Neural cell (in vitro differentiated cells): ENCODE data around the gene PLA2G4B. TPM values are rescaled to one million over a fixed set of nuclear protein-coding genes. Genes with fewer than 3 reads are reported as not detected.

Source experiments
- H2AFZ ChIP-seq: fragments of 200-600, 300-800 bp; sonication (generic), shearing (Covaris generic); 2 replicates; pipeline ENCODE4 v1.6.0; 2014; ENCODE audit warnings: low read depth, mild to moderate bottlenecking, antibody characterized with exemption, low read length, moderate library complexity
- H3F3A ChIP-seq: fragments of 200-600 bp; shearing (Covaris generic); 2 replicates; pipeline ENCODE4 v1.6.1; 2016; ENCODE audit warnings: mild to moderate bottlenecking, moderate library complexity, mixed read lengths, antibody characterized with exemption, low read length; ENCODE audit not compliant: insufficient read depth, poor library complexity, severe bottlenecking
- H3K27ac ChIP-seq: fragments of 200-600, 300-800 bp; sonication (generic), shearing (Covaris generic); 2 replicates; pipeline ENCODE4 v1.5.1; 2014; ENCODE audit warnings: mild to moderate bottlenecking, low read length, moderate library complexity
- H3K27me3 ChIP-seq: fragments of 300-800, 200-600 bp; sonication (generic), shearing (Covaris generic); 2 replicates; pipeline ENCODE4 v1.6.0; 2014; ENCODE audit warnings: mild to moderate bottlenecking, low read depth, low read length, moderate library complexity; ENCODE audit not compliant: insufficient read depth
- H3K36me3 ChIP-seq: fragments of 300-800, 200-600 bp; sonication (generic), shearing (Covaris generic); 2 replicates; pipeline ENCODE4 v1.5.1; 2014; ENCODE audit warnings: mild to moderate bottlenecking, antibody characterized with exemption, low read length, moderate library complexity; ENCODE audit not compliant: insufficient read depth
- H3K4me2 ChIP-seq: fragments of 300-800, 200-600 bp; sonication (generic), shearing (Covaris generic); 2 replicates; pipeline ENCODE4 v1.6.0; 2014; ENCODE audit warnings: mild to moderate bottlenecking, low read length
- H3K4me3 ChIP-seq: fragments of 300-800, 200-600 bp; sonication (generic), shearing (Covaris generic); 2 replicates; pipeline ENCODE4 v1.5.1; 2014; ENCODE audit warnings: mild to moderate bottlenecking, low read length, moderate library complexity
- H3K79me2 ChIP-seq: fragments of 200-600 bp; shearing (Covaris generic); replicated peaks from 2 replicates; pipeline ENCODE4 v1.6.0; 2014; ENCODE audit warnings: mild to moderate bottlenecking, low read length, moderate library complexity; ENCODE audit not compliant: insufficient read depth
- H3K9ac ChIP-seq: fragments of 300-800, 200-600 bp; sonication (generic), shearing (Covaris generic); 2 replicates; pipeline ENCODE4 v1.6.1; 2016; ENCODE audit warnings: mild to moderate bottlenecking, low read length, mixed read lengths
- H3K9me2 ChIP-seq: fragments of 200-600 bp; shearing (Covaris generic); 2 replicates; pipeline ENCODE4 v1.6.1; 2016; ENCODE audit warnings: mild to moderate bottlenecking, low read length, mixed read lengths; ENCODE audit not compliant: insufficient read depth
- H3K9me3 ChIP-seq: fragments of 200-600, 300-800 bp; sonication (generic), shearing (Covaris generic); 2 replicates; pipeline ENCODE4 v1.6.1; 2016; ENCODE audit warnings: mild to moderate bottlenecking, mixed run types, low read length, moderate library complexity, mixed read lengths
- H4K20me1 ChIP-seq: fragments of 200-600 bp; shearing (Covaris generic); 2 replicates; pipeline ENCODE4 v1.6.1; 2016; ENCODE audit warnings: mild to moderate bottlenecking, mixed run types; ENCODE audit not compliant: insufficient read depth
- EP300 ChIP-seq: fragments of 450-650 bp; conservative IDR thresholded peaks from 2 replicates; pipeline ENCODE4 v1.6.1; 2014; ENCODE audit warnings: antibody characterized with exemption, mild to moderate bottlenecking, moderate library complexity; ENCODE audit not compliant: poor library complexity, severe bottlenecking
- EZH2 ChIP-seq: fragments of 200-600, 300-800 bp; shearing (Covaris generic), sonication (generic); IDR thresholded peaks from 2 replicates; pipeline ENCODE4 v1.6.1; 2014; ENCODE audit warnings: antibody characterized with exemption, low read length, borderline replicate concordance, mild to moderate bottlenecking; ENCODE audit not compliant: insufficient read depth, poor library complexity, severe bottlenecking
- MXI1 ChIP-seq: fragments of 450-650 bp; conservative IDR thresholded peaks from 2 replicates; pipeline ENCODE4 v1.6.1; 2014; ENCODE audit warnings: antibody characterized with exemption, mild to moderate bottlenecking; ENCODE audit not compliant: poor library complexity, severe bottlenecking
- POLR2AphosphoS5 ChIP-seq: IDR thresholded peaks from 2 replicates; pipeline ENCODE4 v1.6.1; 2012
- RAD21 ChIP-seq: fragments of 450-650 bp; conservative IDR thresholded peaks from 2 replicates; pipeline ENCODE4 v1.6.1; 2014; ENCODE audit warnings: antibody characterized with exemption, mild to moderate bottlenecking, moderate library complexity
- SMC3 ChIP-seq: fragments of 450-650 bp; conservative IDR thresholded peaks from 2 replicates; pipeline ENCODE4 v1.6.1; 2014; ENCODE audit warnings: antibody characterized with exemption, mild to moderate bottlenecking, moderate library complexity; ENCODE audit not compliant: poor library complexity
- TAF1 ChIP-seq: IDR thresholded peaks from 2 replicates; pipeline ENCODE4 v1.6.1; 2012; ENCODE audit warnings: low read depth
- polyA plus RNA-seq: library from polyadenylated mRNA; depleted of rRNA; stranded (reverse); fragments of >200 nt; gene quantifications from 2 replicates; pipeline ENCODE4 v1.2.3, GENCODE V29; 2014
- TF ChIP-seq, protein P1 (sequence below): IDR thresholded peaks from 2 replicates; pipeline ENCODE4 v1.6.1; 2012; ENCODE audit warnings: borderline replicate concordance
- TF ChIP-seq, protein P2 (sequence below): fragments of 450-650 bp; IDR thresholded peaks from 2 replicates; pipeline ENCODE4 v1.5.1; 2014; ENCODE audit warnings: antibody characterized with exemption, mild to moderate bottlenecking, moderate library complexity; ENCODE audit not compliant: poor library complexity, severe bottlenecking

Gene PLA2G4B
- polyA plus RNA-seq, 1 donor from 2014 or later: 11.3 TPM

DNA sequence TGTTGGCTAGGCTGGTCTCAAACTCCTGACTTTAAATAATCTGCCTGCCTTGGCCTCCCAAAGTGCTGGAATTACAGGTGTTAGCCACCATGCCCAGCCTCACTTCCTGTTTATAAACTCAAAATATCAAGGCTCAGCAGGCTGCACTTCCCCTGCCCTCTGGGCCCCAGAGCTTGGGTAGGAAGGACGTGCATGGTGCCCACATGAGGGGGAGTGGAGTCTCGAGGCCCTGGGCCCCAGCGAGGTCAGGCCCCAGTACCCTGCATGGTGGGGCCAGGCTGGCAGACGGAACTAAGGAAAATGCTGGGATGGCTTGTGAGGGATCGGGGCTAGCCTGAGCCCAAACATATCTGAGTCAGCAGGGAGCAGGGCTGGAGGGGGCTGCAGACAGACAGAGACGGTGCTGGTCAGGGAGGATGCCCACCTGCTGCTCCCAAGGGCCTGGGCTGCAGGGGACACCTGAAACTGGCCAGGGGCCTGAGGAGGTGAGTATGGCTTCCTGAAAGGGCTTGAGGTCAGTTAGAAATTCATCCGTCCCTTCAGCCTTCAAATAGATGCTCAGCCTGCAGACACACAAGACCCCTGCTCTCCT lies 50.1 kb downstream of the PLA2G4B start:
- Histone ChIP-seq H2AFZ (no peak overlapping the region), H3K27ac (no peak overlapping the region), H3K9me3 (no peaks in the 10 kb centered on the region), H3F3A (no peaks in the 10 kb centered on the region), H3K79me2 (no peaks in the 10 kb centered on the region), H3K27me3 (no peaks in the 10 kb centered on the region), H3K4me2 (no peak overlapping the region), H3K36me3 (no peaks in the 10 kb centered on the region), H3K9me2 (no peaks in the 10 kb centered on the region), H3K9ac (no peak overlapping the region), H4K20me1 (no peaks in the 10 kb centered on the region), H3K4me3 (no peak overlapping the region)
- TF ChIP-seq TAF1 (no peak), EP300 (no peak)

DNA sequence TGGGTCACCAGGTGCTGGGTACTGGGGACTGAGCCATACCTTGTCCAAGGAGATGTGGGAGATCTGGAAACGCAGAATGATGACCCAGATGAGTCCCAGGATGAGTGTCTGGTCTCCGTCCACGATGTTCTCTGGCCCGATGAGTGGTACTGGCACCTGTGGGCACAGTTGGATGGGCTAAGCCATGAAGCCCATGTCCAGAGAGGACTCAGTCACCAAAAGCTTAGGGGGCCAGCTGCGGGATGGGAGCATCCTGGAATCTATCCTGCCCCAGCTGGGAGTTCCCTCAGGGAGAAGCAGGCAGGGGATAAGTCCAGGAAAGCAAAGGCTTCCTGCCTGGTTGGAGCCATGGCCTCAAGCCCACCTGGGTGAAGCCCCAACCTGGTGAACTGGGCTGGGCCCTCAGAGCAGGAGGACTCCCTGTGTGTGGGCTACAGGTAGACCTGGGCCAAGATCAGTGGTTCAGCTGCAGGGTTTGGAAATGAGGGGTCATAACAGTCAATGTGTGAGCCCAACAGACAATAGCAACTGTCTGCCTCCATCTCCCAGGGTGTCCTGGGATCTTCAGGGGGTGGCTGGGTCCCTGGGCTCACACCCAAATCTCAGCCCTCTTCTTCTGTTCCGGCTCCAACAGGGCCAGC lies 51.5 kb downstream of the PLA2G4B start:
- Histone ChIP-seq H3F3A (no peaks in the 10 kb centered on the region), H3K36me3 (no peaks in the 10 kb centered on the region)

More for the DNA sequence above, 51.5 kb downstream of the PLA2G4B start:
- Histone ChIP-seq H4K20me1 (no peaks in the 10 kb centered on the region), H3K27ac (no peak overlapping the region), H3K27me3 (no peaks in the 10 kb centered on the region), H3K4me3 (no peak overlapping the region), H3K4me2 (no peak overlapping the region), H3K9me2 (no peaks in the 10 kb centered on the region), H3K79me2 (no peaks in the 10 kb centered on the region), H2AFZ (no peak overlapping the region), H3K9ac (no peak overlapping the region), H3K9me3 (no peaks in the 10 kb centered on the region)
- no peak for TF ChIP-seq SMC3
- TF ChIP-seq MXI1: no peak
- no peak for TF ChIP-seq EP300
- no peak for TF ChIP-seq POLR2AphosphoS5
- no peak for TF ChIP-seq RAD21
- TF ChIP-seq EZH2: no peak
- no peak for TF ChIP-seq TAF1
- TF ChIP-seq, protein P1, sequence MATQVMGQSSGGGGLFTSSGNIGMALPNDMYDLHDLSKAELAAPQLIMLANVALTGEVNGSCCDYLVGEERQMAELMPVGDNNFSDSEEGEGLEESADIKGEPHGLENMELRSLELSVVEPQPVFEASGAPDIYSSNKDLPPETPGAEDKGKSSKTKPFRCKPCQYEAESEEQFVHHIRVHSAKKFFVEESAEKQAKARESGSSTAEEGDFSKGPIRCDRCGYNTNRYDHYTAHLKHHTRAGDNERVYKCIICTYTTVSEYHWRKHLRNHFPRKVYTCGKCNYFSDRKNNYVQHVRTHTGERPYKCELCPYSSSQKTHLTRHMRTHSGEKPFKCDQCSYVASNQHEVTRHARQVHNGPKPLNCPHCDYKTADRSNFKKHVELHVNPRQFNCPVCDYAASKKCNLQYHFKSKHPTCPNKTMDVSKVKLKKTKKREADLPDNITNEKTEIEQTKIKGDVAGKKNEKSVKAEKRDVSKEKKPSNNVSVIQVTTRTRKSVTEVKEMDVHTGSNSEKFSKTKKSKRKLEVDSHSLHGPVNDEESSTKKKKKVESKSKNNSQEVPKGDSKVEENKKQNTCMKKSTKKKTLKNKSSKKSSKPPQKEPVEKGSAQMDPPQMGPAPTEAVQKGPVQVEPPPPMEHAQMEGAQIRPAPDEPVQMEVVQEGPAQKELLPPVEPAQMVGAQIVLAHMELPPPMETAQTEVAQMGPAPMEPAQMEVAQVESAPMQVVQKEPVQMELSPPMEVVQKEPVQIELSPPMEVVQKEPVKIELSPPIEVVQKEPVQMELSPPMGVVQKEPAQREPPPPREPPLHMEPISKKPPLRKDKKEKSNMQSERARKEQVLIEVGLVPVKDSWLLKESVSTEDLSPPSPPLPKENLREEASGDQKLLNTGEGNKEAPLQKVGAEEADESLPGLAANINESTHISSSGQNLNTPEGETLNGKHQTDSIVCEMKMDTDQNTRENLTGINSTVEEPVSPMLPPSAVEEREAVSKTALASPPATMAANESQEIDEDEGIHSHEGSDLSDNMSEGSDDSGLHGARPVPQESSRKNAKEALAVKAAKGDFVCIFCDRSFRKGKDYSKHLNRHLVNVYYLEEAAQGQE: no peak
- TF ChIP-seq, protein P2, sequence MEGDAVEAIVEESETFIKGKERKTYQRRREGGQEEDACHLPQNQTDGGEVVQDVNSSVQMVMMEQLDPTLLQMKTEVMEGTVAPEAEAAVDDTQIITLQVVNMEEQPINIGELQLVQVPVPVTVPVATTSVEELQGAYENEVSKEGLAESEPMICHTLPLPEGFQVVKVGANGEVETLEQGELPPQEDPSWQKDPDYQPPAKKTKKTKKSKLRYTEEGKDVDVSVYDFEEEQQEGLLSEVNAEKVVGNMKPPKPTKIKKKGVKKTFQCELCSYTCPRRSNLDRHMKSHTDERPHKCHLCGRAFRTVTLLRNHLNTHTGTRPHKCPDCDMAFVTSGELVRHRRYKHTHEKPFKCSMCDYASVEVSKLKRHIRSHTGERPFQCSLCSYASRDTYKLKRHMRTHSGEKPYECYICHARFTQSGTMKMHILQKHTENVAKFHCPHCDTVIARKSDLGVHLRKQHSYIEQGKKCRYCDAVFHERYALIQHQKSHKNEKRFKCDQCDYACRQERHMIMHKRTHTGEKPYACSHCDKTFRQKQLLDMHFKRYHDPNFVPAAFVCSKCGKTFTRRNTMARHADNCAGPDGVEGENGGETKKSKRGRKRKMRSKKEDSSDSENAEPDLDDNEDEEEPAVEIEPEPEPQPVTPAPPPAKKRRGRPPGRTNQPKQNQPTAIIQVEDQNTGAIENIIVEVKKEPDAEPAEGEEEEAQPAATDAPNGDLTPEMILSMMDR: no peak
